Mesenchymal stem cell (in vitro differentiated cells and primary cell): Measurements from ENCODE around the gene TNFRSF8.
A peak's percentile ranks its signal among the peaks of the same experiment; 100 is the strongest.

Source experiments
- DNase-seq: peaks from one replicate; pipeline ENCODE4 v3.0.0-alpha.2; 2013
- H2AFZ ChIP-seq: one replicate; pipeline ENCODE4 v1.6.1; 2013; ENCODE audit warnings: low read depth, mild to moderate bottlenecking, control low read depth, inconsistent platforms, low read length, moderate library complexity
- H2AK5ac ChIP-seq: 2 replicates; pipeline ENCODE4 v1.6.1; 2013; ENCODE audit warnings: low read length, moderate library complexity, mild to moderate bottlenecking, inconsistent platforms; ENCODE audit not compliant: severe bottlenecking
- H2BK120ac ChIP-seq: one replicate; pipeline ENCODE4 v1.6.1; 2013; ENCODE audit warnings: low read depth, mild to moderate bottlenecking, inconsistent platforms, low read length, moderate library complexity
- H2BK12ac ChIP-seq, 2 experiments: one replicate each; pipeline ENCODE4 v1.6.1; 2013; ENCODE audit warnings: inconsistent platforms in 2 of 2, low read length in 2 of 2, mild to moderate bottlenecking in 2 of 2, moderate library complexity in 2 of 2, control low read depth in 1 of 2
- H2BK15ac ChIP-seq: one replicate; pipeline ENCODE4 v1.6.1; 2013; ENCODE audit warnings: mild to moderate bottlenecking, low read depth, inconsistent platforms; ENCODE audit not compliant: poor library complexity, severe bottlenecking
- H2BK5ac ChIP-seq: 2 replicates; pipeline ENCODE4 v1.6.1; 2013; ENCODE audit warnings: low read depth, mild to moderate bottlenecking, low read length, control low read depth, inconsistent platforms; ENCODE audit not compliant: poor library complexity, severe bottlenecking
- H3K14ac ChIP-seq, 2 experiments: one replicate each; pipeline ENCODE4 v1.6.1; 2013; ENCODE audit warnings: inconsistent platforms in 2 of 2, low read length in 2 of 2, control low read depth in 1 of 2, mild to moderate bottlenecking in 1 of 2, moderate library complexity in 1 of 2
- H3K18ac ChIP-seq, 2 experiments: one replicate each; pipeline ENCODE4 v1.6.1; 2013; ENCODE audit warnings: inconsistent platforms in 2 of 2, low read length in 2 of 2, control low read depth in 1 of 2, low read depth in 1 of 2, mild to moderate bottlenecking in 1 of 2
- H3K23ac ChIP-seq, 2 experiments: one replicate each; pipeline ENCODE4 v1.6.1; 2013; ENCODE audit warnings: inconsistent platforms in 2 of 2, low read length in 2 of 2, mild to moderate bottlenecking in 2 of 2, moderate library complexity in 2 of 2, control low read depth in 1 of 2
- H3K27ac ChIP-seq: 2 replicates; pipeline ENCODE4 v1.5.1; 2013; ENCODE audit warnings: mild to moderate bottlenecking, moderate library complexity, low read length, control low read depth, inconsistent platforms; ENCODE audit not compliant: poor library complexity, severe bottlenecking
- H3K27me3 ChIP-seq, 2 experiments: 2 replicates each; pipeline versions ENCODE4 v1.6.1 to v1.7.0; 2013; ENCODE audit warnings: low read length in 2 of 2, mild to moderate bottlenecking in 2 of 2, moderate library complexity in 2 of 2, control low read depth in 1 of 2, inconsistent platforms in 1 of 2; ENCODE audit not compliant: control insufficient read depth in 1 of 2, insufficient read depth in 1 of 2
- H3K36me3 ChIP-seq, 2 experiments: 2 replicates each; pipeline versions ENCODE4 v1.6.1 to v1.7.0; 2013; ENCODE audit warnings: low read length in 2 of 2, control low read depth in 1 of 2, inconsistent platforms in 1 of 2, low read depth in 1 of 2, mild to moderate bottlenecking in 1 of 2; ENCODE audit not compliant: insufficient read depth in 2 of 2, control insufficient read depth in 1 of 2
- H3K4ac ChIP-seq, 2 experiments: one replicate each; pipeline ENCODE4 v1.6.1; 2013; ENCODE audit warnings: inconsistent platforms in 2 of 2, low read length in 2 of 2, mild to moderate bottlenecking in 2 of 2, moderate library complexity in 2 of 2, control low read depth in 1 of 2, low read depth in 1 of 2
- H3K4me1 ChIP-seq: 2 replicates; pipeline ENCODE4 v1.6.1; 2013; ENCODE audit warnings: low read depth, low read length, control low read depth; ENCODE audit not compliant: control insufficient read depth, insufficient read depth
- H3K4me2 ChIP-seq: 2 replicates; pipeline ENCODE4 v1.6.1; 2013; ENCODE audit warnings: low read length, mild to moderate bottlenecking, inconsistent platforms; ENCODE audit not compliant: poor library complexity, severe bottlenecking
- H3K4me3 ChIP-seq, 2 experiments: 2 replicates each; pipeline versions ENCODE4 v1.5.1 to v1.7.0; 2013; ENCODE audit warnings: low read length in 2 of 2, mild to moderate bottlenecking in 2 of 2, control low read depth in 1 of 2, low read depth in 1 of 2; ENCODE audit not compliant: insufficient read depth in 1 of 2
- H3K79me1 ChIP-seq: replicated peaks from 2 replicates; pipeline ENCODE4 v1.6.1; 2013; ENCODE audit warnings: mild to moderate bottlenecking, control low read depth, low read length, inconsistent platforms; ENCODE audit not compliant: poor library complexity, severe bottlenecking
- H3K9ac ChIP-seq: 2 replicates; pipeline ENCODE4 v1.7.0; 2013; ENCODE audit warnings: mild to moderate bottlenecking, low read length, moderate library complexity
- H3K9me3 ChIP-seq: 2 replicates; pipeline ENCODE4 v1.7.0; 2013; ENCODE audit warnings: mild to moderate bottlenecking, low read length; ENCODE audit not compliant: control insufficient read depth
- H4K8ac ChIP-seq: one replicate; pipeline ENCODE4 v1.6.1; 2013; ENCODE audit warnings: inconsistent platforms, mild to moderate bottlenecking, low read length, moderate library complexity
- H4K91ac ChIP-seq: one replicate; pipeline ENCODE4 v1.6.1; 2013; ENCODE audit warnings: mild to moderate bottlenecking, low read length, inconsistent platforms
- WGBS: methylation state at CpG from one replicate; pipeline ENCODE4 v1.1.7; 2013; ENCODE audit warnings: mixed read lengths; 5-methylcytosine and 5-hydroxymethylcytosine counted together

Gene TNFRSF8

DNA sequence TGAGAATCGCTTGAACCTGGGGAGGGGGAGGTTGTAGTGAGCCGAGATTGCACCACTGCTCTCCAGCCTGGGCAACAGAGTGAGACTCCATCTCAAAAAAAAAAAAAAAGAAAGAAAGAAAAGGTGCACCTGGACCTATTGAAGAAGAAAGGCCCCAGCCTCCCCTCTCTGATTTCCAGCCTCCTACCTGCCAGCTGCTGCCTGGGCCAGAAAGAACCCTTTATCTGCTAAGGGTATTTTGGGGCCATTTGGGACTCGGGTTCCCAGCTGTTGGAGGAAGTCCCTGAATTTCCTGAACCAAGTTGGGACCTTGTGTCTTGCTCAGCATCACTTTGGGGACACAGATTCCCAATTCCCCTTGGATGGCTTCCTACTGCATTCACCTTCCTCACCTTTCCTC, 3.9 kb upstream of the TNFRSF8 start:
- DNase-seq: no peak
- Histone ChIP-seq H4K8ac (no peak overlapping the region), H3K4ac (no peak overlapping the region), H3K23ac (no peak overlapping the region), H4K91ac (no peak overlapping the region), H3K9me3 (peaks cover 4% of the 10 kb centered on the region), H3K27me3 (peaks cover 26 to 40% of the 10 kb centered on the region in 2 experiments), H3K36me3 (no peaks in the 10 kb centered on the region), H3K79me1 (no peaks in the 10 kb centered on the region), H3K4me3 (no peak overlapping the region), H3K4me1 (peaks cover 14% of the 10 kb centered on the region), H3K9ac (no peak overlapping the region), H3K27ac (no peak overlapping the region), H2BK120ac (no peak overlapping the region), H2AFZ (no peak overlapping the region), H2BK5ac (no peak overlapping the region), H2AK5ac (no peak overlapping the region), H2BK15ac (no peak overlapping the region), H3K4me2 (no peak overlapping the region), H2BK12ac (no peak overlapping the region), H3K14ac (no peak overlapping the region), H3K18ac (no peak overlapping the region)
- 91% methylated on average over 2 of the region's 3 CpGs for WGBS

GRCh38 chr1:12059722-12060464, 3.2 kb upstream of the TNFRSF8 start:
- Histone ChIP-seq H3K36me3 (no peaks in the 10 kb centered on the region), H3K4ac (no peak overlapping the region), H2BK15ac (no peak overlapping the region), H4K8ac (no peak overlapping the region), H2BK5ac (no peak overlapping the region), H3K9ac (no peak overlapping the region), H3K27me3 (peaks cover 32 to 46% of the 10 kb centered on the region in 2 experiments), H2AFZ (no peak overlapping the region), H3K14ac (no peak overlapping the region), H4K91ac (no peak overlapping the region), H2BK120ac (no peak overlapping the region), H3K23ac (no peak overlapping the region), H2BK12ac (no peak overlapping the region), H3K4me2 (no peak overlapping the region), H3K9me3 (peaks cover 4% of the 10 kb centered on the region), H2AK5ac (no peak overlapping the region), H3K4me1 (peaks cover 14% of the 10 kb centered on the region), H3K18ac (no peak overlapping the region), H3K4me3 (no peak overlapping the region), H3K27ac (no peak overlapping the region), H3K79me1 (no peaks in the 10 kb centered on the region)
- no peak for DNase-seq
- 74% methylated on average over 7 of the region's 7 CpGs for WGBS

DNA sequence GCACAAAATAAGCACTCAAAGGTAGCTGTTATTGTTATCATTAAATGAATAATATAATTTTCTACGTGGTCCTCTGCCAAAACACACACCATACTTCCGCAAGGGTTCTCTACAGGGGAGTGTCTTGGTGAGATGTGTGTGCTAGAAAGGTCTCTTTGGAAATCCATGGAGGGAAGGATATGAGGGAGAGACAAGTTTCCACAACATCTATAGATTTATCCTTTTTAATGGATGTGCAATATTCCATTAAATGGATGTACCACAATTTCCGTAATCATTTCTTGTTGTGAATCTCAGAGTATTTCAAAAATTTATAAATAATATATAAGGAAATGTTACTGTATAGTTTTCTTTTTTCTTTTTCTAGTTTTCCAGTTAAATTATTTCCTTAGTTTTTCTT, 2.6 kb upstream of the TNFRSF8 start:
- H3K36me3 ChIP-seq: no peaks in the 10 kb centered on the region
- no peak overlapping the region for H4K8ac ChIP-seq
- H3K18ac ChIP-seq: no peak overlapping the region
- H2BK12ac ChIP-seq: no peak overlapping the region
- H3K4ac ChIP-seq: no peak overlapping the region
- no peak overlapping the region for H3K4me2 ChIP-seq
- H3K79me1 ChIP-seq: no peaks in the 10 kb centered on the region
- H3K4me3 ChIP-seq: no peak overlapping the region
- no peak overlapping the region for H3K27ac ChIP-seq
- DNase-seq: no peak
- H2AK5ac ChIP-seq: no peak overlapping the region
- H3K9me3 ChIP-seq: peaks cover 4% of the 10 kb centered on the region
- no peak overlapping the region for H4K91ac ChIP-seq
- peaks cover 14% of the 10 kb centered on the region for H3K4me1 ChIP-seq
- H3K9ac ChIP-seq: no peak overlapping the region
- no peak overlapping the region for H2BK120ac ChIP-seq
- no peak overlapping the region for H2BK15ac ChIP-seq
- peaks cover 36 to 50% of the 10 kb centered on the region in 2 experiments for H3K27me3 ChIP-seq
- no CpG with 5 or more reads among the region's 3 CpGs for WGBS
- H3K23ac ChIP-seq: no peak overlapping the region
- H2AFZ ChIP-seq: no peak overlapping the region
- H2BK5ac ChIP-seq: no peak overlapping the region
- no peak overlapping the region for H3K14ac ChIP-seq

GRCh38 chr1:12064073-12064969, 1.2 kb downstream of the TNFRSF8 start:
- no peaks in the 10 kb centered on the region for H3K36me3 ChIP-seq
- WGBS: 20% methylated on average over 17 of the region's 17 CpGs

More at GRCh38 chr1:12064073-12064969, 1.2 kb downstream of the TNFRSF8 start:
- no peak overlapping the region for H2BK120ac ChIP-seq
- peaks cover 11% of the 10 kb centered on the region for H3K4me1 ChIP-seq
- no peak overlapping the region for H2BK15ac ChIP-seq
- peak overlapping the region in 1 of 2 experiments; percentile 33 for H2BK12ac ChIP-seq
- no peak overlapping the region for H4K8ac ChIP-seq
- peaks cover 41 to 64% of the 10 kb centered on the region in 2 experiments for H3K27me3 ChIP-seq
- H2AK5ac ChIP-seq: no peak overlapping the region
- H4K91ac ChIP-seq: no peak overlapping the region
- H3K14ac ChIP-seq: peak overlapping the region in 1 of 2 experiments; percentile 7
- no peak overlapping the region for H3K4ac ChIP-seq
- no peak overlapping the region for H3K9ac ChIP-seq
- H3K79me1 ChIP-seq: no peaks in the 10 kb centered on the region
- H3K4me2 ChIP-seq: no peak overlapping the region
- DNase-seq: no peak
- H3K27ac ChIP-seq: no peak overlapping the region
- no peak overlapping the region for H3K4me3 ChIP-seq
- no peak overlapping the region for H2AFZ ChIP-seq
- peaks cover 4% of the 10 kb centered on the region for H3K9me3 ChIP-seq
- no peak overlapping the region for H2BK5ac ChIP-seq
- H3K23ac ChIP-seq: no peak overlapping the region
- H3K18ac ChIP-seq: no peak overlapping the region
